ENCODE results near the gene LRRC8A. TPM values are rescaled to one million over a fixed set of nuclear protein-coding genes. Genes with fewer than 3 reads are reported as not detected.

The LRRC8A gene
- total and polyA plus RNA-seq, 2 of the 8 experiments (the other 6 are each of a cell fraction or from before 2014, with no cell fraction given): 103 to 111 TPM

- TF ChIP-seq CTCF (IDR thresholded peaks at IDR 0.05; ENCODE audit: control extremely low read depth in 1 of 3, insufficient read depth in 1 of 3, low read depth in 1 of 3, low read length in 3 of 3) (no peak), BRCA1 (IDR thresholded peaks at IDR 0.05; ENCODE audit: low read depth, low read length) (no peak), ATF3 (IDR thresholded peaks at IDR 0.05; ENCODE audit: insufficient read depth, low read depth, low read length) (no peak), HDAC6 (IDR thresholded peaks at IDR 0.05; ENCODE audit: low read depth, low read length) (no peak), SIN3A (conservative IDR thresholded peaks at IDR 0.05 in 1 of 2, IDR thresholded peaks at IDR 0.05 in 1 of 2; ENCODE audit: low read depth in 1 of 2, low read length in 2 of 2) (no peak), SIX5 (IDR thresholded peaks at IDR 0.05; ENCODE audit: low read depth, low read length) (no peak), POLR2A (IDR thresholded peaks at IDR 0.05; ENCODE audit: control extremely low read depth in 1 of 2, low read depth in 2 of 2, low read length in 2 of 2) (no peak), TBP (IDR thresholded peaks at IDR 0.05; ENCODE audit: low read depth, low read length) (no peak), E2F6 (IDR thresholded peaks at IDR 0.05) (no peak)
These were observed 20.6 kb downstream of the LRRC8A start (continued) for GRCh38 chr9:128902351-128903078.
